NCI-H524 (cell line): ENCODE data around the gene DHRS11.

Experiments
- DNase-seq, 2 experiments: peaks; one replicate each; lab custom pipeline; 2025; lab: John Stamatoyannopoulos, UW

The DHRS11 gene

DNA sequence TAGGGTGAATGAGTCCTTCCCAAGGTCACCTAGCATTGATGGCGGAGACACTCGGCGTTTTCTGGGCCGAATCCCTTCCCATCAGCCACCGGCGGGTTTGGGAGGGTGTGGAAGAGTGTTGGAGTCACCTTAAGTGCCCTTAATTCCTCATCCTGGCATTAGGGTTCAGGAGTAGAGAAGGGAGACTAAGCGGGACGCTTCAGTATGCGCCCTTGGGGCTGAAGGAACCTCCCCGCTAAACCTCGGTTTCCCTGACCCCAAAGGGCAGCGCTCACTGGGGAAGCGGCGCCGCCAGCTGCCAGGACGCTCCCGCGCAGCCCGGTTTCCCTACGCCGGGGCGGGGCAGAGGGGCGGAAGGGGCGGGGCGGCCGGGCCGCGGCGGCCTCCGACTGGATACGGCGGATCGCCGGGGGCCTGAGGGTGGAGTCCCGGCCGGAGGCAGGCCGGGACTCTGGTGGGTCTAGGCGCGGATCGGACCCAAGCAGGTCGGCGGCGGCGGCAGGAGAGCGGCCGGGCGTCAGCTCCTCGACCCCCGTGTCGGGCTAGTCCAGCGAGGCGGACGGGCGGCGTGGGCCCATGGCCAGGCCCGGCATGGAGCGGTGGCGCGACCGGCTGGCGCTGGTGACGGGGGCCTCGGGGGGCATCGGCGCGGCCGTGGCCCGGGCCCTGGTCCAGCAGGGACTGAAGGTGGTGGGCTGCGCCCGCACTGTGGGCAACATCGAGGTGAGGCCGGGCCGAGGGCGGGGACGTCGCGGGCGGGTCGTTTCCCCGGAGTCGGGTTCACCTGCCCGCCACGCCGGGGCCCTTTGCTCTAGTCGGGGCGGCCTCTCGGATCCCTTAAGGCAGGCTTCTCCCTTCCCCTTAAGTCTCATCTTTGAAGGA is at the start of gene DHRS11:
TSS of gene DHRS11 (plus strand) at position 446 of the 882 bp plus-strand sequence. CDS start at position 577, 131 bp downstream.
- DNase-seq = peak; percentile 66 to 80

DNA sequence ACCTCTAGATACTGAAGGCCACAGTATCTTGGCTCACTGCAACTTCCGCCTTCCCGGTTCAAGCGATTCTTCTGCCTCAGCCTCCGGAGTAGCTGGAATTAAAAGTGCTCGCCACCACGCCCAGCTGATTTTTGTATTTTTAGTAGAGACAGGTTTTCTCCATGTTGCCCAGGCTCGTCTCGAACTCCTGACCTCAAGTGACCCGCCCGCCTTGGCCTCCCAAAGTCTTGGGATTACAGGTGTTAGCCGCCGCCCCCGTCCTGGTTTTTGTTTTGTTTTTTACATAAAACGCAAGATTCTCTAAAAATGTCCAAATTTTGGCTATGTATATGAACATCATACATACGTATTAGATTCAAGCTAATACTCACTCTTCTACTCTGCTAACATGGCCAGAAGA is 48.9 kb upstream of the DHRS11 start:
- no peak for DNase-seq

GRCh38 chr17:36544044-36544306 is 47.7 kb upstream of the DHRS11 start:
- DNase-seq = peak in 1 of 2 experiments; percentile 65

DNA sequence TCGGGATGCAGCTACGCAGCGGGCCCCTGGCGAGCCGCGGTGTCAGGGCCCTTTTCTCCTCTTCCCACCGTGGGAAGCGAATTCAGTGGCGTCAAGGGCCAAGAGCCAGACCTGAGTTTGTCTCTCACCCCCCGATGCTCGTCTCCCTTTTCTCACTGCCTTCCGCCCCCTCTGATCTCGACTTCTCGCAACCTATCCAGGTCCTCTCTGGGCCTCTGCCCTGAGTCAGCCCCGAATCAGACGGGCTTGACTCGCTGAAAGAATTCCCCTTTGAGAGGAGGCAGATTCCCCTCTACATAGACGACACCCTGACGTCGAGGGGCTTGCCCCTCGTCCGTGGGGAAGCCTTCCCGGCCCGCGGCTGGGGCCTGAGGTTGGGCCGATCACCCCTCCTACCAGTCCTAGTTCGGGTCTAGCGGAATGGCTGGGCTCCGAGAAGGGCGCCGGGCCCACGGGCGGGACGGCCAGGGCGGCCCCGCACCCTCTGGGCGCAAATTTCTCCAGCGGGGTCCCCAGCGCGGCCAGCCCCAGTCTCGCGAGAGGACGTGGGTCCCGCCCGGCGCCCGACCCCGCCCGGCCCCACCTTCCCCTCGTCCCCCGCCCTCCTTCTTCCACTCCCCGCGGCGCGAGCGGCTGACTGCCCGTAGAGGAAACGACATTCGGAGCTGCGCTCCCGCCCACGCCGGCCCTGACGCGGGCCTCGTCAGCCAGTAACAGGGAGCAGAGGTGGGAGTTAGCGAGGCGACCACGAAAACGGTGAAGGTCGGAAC is 47.2 kb upstream of the DHRS11 start, which contains the start of gene GGNBP2:
TSS of gene GGNBP2 (plus strand) at position 613 of the 770 bp plus-strand sequence. CDS start 806 bp downstream, outside the sequence.
- peak; percentile 85 to 91 for DNase-seq

- DNase-seq = peak; percentile 81 to 91
Observed at GRCh38 chr17:36545077-36545464, 46.6 kb upstream of the DHRS11 start.

DNA sequence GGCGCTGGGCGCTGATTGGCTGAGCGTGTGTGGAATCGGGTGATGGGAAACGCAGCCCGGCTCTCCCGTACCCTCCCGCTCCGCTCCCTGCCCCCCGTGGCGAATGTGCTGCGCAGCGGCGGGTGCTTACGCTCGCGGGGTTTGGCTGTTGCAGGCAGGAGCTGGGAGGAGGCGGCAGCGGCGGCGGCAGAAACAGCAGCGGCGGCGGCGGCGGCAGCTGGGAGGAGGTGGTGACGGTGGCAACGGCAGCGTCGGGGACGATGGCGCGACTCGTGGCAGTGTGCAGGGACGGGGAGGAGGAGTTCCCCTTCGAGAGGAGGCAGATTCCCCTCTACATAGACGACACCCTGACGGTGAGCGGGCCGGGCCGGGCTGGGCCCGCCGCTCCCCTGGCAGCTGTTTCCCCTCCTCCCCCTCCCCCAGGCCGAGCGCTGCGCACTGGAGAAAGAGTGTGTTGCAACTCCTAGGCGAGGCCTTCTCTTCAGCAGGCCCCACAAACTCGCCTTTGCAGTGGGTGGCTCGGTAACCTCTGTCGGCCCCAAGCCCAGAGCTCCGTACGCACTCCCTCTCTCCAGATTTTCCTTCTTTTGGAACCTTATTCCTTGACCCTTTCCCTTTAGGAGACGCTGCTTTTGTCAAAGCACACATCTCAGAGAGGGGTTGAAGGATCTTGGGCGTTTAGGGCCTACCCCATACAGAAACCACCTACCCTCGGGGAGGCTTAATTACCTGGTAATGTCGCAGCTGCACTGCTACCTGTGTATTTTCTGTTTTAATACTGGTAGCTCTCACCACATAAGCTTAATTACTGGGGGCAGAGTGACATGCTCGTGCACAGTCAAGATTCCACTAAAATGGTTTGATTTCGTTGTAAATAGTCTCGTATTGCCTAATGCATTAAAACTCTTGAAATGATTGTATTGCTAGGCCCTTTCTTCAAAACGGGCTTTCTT is 45.9 kb upstream of the DHRS11 start:
- DNase-seq = peak; percentile 93 to 98

DNA sequence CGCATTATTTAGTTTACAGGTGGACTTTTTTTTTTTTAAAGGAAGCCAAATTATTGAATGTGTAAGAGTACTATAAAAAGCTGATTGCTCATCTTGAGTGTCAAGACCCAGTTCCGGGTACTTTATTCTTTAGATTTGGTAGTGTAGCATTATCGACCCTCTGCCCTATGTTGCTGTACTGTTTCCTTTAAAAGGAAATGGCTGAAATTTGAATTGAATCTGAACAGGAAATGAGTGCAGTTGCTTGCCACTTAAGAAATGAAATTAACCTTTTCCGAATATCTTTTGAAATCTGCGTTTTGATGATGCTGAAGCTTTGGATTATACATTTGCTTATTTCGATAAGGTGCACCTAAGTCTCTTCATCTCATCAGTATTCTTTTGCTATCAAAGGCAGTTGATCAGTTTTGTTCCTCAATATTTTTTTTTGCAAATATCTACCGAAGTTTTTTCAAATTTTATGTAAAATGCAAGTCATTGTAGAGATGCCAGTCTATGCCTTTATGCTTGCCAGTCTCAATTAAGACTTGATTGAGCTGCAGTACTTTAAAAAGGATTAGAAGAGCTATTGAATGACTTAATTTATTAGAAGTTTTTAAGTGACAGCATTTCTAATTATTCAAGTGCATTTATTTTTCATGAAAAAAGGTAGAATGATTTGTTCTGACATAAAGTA is 45.1 kb upstream of the DHRS11 start:
- DNase-seq = no peak

- no peak for DNase-seq
Observed at GRCh38 chr17:36547776-36548175, 43.9 kb upstream of the DHRS11 start.

GRCh38 chr17:36550491-36551417 is 40.9 kb upstream of the DHRS11 start:
- DNase-seq = no peak

DNA sequence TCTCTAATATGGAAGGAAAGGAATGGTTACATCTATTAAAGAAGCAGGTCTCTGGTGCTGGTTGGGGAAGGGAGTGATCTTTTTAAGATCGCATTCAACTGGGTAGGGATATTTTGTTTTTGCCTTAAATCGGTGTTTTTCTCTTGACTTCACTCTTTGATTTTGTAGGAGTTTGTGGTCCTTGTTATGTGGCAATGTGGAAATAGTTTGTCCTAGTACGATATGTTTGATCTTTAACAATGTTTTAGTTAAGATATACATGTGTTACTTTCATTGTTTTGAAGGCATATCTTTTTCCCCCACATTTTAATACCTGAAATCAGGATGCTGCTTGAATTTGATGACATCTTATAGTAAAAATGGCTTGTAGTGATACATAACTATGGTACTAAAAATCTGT is 38.2 kb upstream of the DHRS11 start:
- DNase-seq = no peak

- DNase-seq = no peak
Observed at GRCh38 chr17:36566081-36566480, 25.6 kb upstream of the DHRS11 start.

DNA sequence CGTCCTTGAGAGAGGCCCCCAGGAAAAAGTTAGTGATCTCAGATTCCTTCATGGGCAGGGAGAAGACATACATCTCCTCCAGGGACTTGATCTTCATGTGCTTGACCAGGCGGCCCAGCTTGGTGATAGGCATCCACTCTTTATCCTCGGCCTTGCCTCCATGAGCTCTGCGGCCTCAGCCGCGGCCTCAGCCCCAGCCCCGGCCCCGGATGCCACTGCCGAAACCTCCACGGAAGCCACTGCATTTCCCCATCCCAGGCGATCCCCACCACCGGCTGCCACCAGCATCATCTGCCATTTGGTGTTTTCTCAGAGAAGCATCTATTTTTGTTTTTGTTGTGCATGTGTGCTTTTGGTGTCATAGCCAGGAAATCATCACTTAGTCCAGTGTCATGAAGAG is 16.7 kb upstream of the DHRS11 start:
- DNase-seq = no peak

DNA sequence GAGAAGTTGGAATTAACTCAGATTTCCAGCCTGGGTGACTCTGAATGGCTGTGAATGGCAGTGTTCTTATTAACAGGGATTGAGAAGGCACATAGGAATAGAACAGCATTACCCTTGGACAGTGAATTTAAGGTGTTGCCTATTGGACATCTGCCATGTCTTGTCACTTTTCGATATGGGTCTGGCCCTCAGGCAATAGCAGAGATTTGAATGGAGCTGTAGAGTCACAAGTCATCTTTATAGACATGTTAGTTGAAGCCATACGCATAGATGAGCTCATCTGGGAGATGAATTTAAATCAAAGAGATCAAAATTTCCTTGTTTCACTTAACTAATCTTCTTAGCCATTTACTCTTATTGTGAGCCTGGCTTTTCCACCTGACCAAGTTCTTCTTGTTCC is 14.9 kb upstream of the DHRS11 start:
- DNase-seq = no peak

- DNase-seq = no peak
Observed at GRCh38 chr17:36578671-36579070, 13.0 kb upstream of the DHRS11 start.

GRCh38 chr17:36583787-36584186 is 7.9 kb upstream of the DHRS11 start:
- DNase-seq = no peak

DNA sequence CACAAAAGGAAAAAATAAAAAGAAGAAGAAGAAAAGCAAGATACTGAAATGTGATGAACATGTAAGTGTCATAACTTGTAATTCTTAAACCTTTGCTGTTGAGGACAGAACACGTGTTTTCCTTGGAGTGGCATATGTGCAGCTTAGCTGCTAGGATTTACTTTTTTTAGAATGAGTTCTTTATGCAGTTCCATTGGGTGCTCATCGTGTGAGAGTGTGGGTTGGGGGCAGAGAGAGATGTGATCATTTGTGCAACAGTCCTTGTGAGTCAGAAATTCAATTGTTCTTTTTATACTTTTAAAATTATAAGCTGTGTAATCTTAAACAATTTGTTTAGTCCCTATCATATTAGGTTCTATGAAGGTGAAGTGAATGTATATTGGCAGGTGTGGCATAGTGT is 5.5 kb upstream of the DHRS11 start:
- DNase-seq = no peak

DNA sequence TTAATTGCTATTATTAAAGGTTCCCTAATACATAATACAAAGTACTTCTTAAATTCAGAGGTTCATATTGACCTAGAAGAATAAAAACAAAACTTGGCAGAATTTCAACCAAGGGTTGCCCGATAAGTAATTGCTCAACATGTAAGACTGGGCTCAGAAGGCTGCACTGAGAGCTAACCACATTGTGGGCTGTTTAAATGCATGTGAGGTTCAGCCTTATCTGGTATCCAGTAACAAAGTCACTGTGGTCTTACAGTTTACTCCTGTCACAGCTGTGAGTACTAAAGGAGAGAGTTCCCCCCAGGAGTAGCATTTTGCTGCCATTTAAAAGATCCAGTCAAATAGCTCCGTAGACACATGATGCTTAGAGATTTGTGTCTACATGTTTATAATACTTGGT is 1.6 kb upstream of the DHRS11 start:
- DNase-seq = no peak

DNA sequence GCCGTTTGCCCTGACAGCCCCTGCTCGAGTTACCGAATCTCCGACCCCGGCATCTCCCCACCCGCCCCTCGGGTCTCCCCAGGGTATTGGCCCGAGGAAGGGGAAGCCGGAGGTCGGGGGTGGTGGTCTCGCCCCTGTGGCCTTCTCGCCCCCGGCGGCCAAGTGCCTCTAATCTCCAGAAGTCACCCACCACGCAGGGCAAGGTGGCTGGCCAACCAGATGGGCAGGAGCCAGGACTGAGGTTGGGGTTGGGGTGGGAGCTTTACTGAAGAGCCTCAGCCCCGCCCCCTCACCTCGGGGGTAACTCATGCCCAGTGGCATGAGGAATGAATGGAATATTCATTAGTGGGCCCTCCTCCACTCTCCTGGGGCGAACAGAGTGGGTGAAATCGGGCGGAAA is 637 bp downstream of the DHRS11 start:
- DNase-seq = peak in 1 of 2 experiments; percentile 51

GRCh38 chr17:36592716-36593321 is 1.1 kb downstream of the DHRS11 start:
- no peak for DNase-seq
